PC-3 (cell line): Measurements from ENCODE around the gene RPS29. TPM values are rescaled to one million over a fixed set of nuclear protein-coding genes. Genes with fewer than 3 reads are reported as not detected.
"Not testable (repeated sequence)": the region's sequence is repeated elsewhere in the genome, so short reads cannot be mapped to it uniquely, and the experiment has no call there.

Experiments used
- ATAC-seq: fragments of 200-7000 bp; cut with Tn5 transposase; 2 replicates; pipeline ENCODE4 v1.9.1; 2020; ENCODE audit warnings: mild to moderate bottlenecking, moderate library complexity
- BruUV-seq: library from RNA; stranded (reverse); fragments of 400-500 nt; replicated peaks from 2 replicates; lab custom pipeline; 2021; lab: Mats Ljungman, UMichigan
- CTCF ChIA-PET: fragments of 300-600 bp; sonication (Branson Sonifier 250); formaldehyde crosslinking; loops from one replicate; lab custom pipeline; 2022; ENCODE audit warnings: antibody characterized with exemption; lab: Charles Lee
- POLR2A ChIA-PET: fragments of 300-600 bp; sonication (Branson Sonifier 250); formaldehyde crosslinking; loops from one replicate; lab custom pipeline; 2022; ENCODE audit warnings: antibody characterized with exemption; ENCODE audit not compliant: unreplicated experiment; lab: Charles Lee
- DNase-seq: peaks from one replicate; pipeline ENCODE4 v3.0.0-alpha.2; 2015
- H2AFZ ChIP-seq: fragments of 300-600 bp; sonication (generic); 2 replicates; pipeline ENCODE4 v1.6.0; 2016; ENCODE audit warnings: antibody characterized with exemption, low read length
- H3F3A ChIP-seq: fragments of 300-600 bp; sonication (generic); one replicate; pipeline ENCODE4 v1.6.0; 2017; ENCODE audit warnings: antibody characterized with exemption, low read length, control low read depth, mild to moderate bottlenecking; ENCODE audit not compliant: unreplicated experiment
- H3K27ac ChIP-seq: fragments of 300-600 bp; sonication (generic); 2 replicates; pipeline ENCODE4 v1.5.1; 2016; ENCODE audit warnings: mild to moderate bottlenecking, low read length
- H3K27me3 ChIP-seq: fragments of 300-600 bp; sonication (generic); 2 replicates; pipeline ENCODE4 v1.6.1; 2016; ENCODE audit warnings: low read length, mixed read lengths
- H3K36me3 ChIP-seq: fragments of 300-600 bp; sonication (generic); 2 replicates; pipeline ENCODE4 v1.6.1; 2016; ENCODE audit warnings: low read depth, mixed run types, low read length, mixed read lengths
- H3K4me1 ChIP-seq: fragments of 300-600 bp; sonication (generic); 2 replicates; pipeline ENCODE4 v1.5.1; 2016; ENCODE audit warnings: low read length; ENCODE audit not compliant: insufficient read depth
- H3K4me2 ChIP-seq: fragments of 300-600 bp; sonication (generic); 2 replicates; pipeline ENCODE4 v1.6.0; 2016; ENCODE audit warnings: low read length
- H3K4me3 ChIP-seq: fragments of 300-600 bp; sonication (generic); 2 replicates; pipeline ENCODE4 v1.5.1; 2016; ENCODE audit warnings: mild to moderate bottlenecking, low read length, mixed read lengths
- H3K79me2 ChIP-seq: fragments of 300-600 bp; sonication (generic); 2 replicates; pipeline ENCODE4 v1.6.1; 2017; ENCODE audit warnings: low read length, mixed read lengths
- H3K9ac ChIP-seq: fragments of 300-600 bp; sonication (generic); 2 replicates; pipeline ENCODE4 v1.6.0; 2016; ENCODE audit warnings: mild to moderate bottlenecking, low read length
- H3K9me2 ChIP-seq: fragments of 300-600 bp; sonication (generic); replicated peaks from 2 replicates; pipeline ENCODE4 v1.6.1; 2016; ENCODE audit warnings: mixed run types, low read length, mixed read lengths
- H3K9me3 ChIP-seq: fragments of 300-600 bp; sonication (generic); 2 replicates; pipeline ENCODE4 v1.6.1; 2016; ENCODE audit warnings: low read length, mixed read lengths
- H4K20me1 ChIP-seq: fragments of 300-600 bp; sonication (generic); 2 replicates; pipeline ENCODE4 v1.6.1; 2016; ENCODE audit warnings: low read length, mixed read lengths
- CTCF ChIP-seq: fragments of 300-600 bp; sonication (generic); conservative IDR thresholded peaks from 2 replicates; pipeline ENCODE4 v1.5.1; 2017; ENCODE audit warnings: antibody characterized with exemption, low read depth, mild to moderate bottlenecking, low read length
- EZH2 ChIP-seq: fragments of 300-600 bp; sonication (generic); IDR thresholded peaks from one replicate; pipeline ENCODE4 v1.6.1; 2017; ENCODE audit warnings: antibody characterized with exemption, mild to moderate bottlenecking, low read length; ENCODE audit not compliant: unreplicated experiment
- EZH2phosphoT487 ChIP-seq: fragments of 300-600 bp; sonication (generic); IDR thresholded peaks from 2 replicates; pipeline ENCODE4 v1.6.1; 2018; ENCODE audit warnings: mild to moderate bottlenecking, antibody characterized with exemption, low read length, borderline replicate concordance
- intact Hi-C: fragments of 100-400 bp; cut with micrococcal nuclease; formaldehyde crosslinking; loops from 2 replicates; pipeline ENCODE4 v1.9.0; 2023
- total RNA-seq: library from RNA; depleted of rRNA; stranded (reverse); fragments of >200 nt; gene quantifications from 2 replicates; pipeline ENCODE4 v1.2.3, GENCODE V29; 2014

RPS29 gene
- total RNA-seq, 1 experiment from 2014 or later, result 1,912 TPM

DNA sequence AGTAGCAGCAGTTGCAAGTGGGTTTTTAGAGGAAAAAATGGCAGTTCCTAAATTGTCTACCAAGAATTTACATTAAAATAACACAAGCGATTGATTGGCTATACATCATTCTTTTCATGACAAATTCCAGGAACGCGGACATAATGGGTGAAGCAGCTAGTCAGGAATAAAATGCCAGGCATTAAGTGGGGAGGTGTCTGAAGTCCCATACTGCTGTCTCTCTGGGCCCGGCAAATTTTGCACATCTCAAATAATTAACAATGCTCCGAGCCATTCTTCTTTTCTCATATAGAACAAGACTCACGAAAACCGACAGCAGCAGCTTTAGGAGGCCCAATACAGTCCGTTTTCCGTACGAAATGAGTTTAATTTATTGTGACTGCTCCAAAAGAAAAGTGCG lies 33.5 kb upstream of the RPS29 start:
- no peaks in the 10 kb centered on the region for H3K27me3 ChIP-seq
- H3K4me2 ChIP-seq, result peak overlapping the region; percentile 96
- peaks cover 18% of the 10 kb centered on the region for H3K36me3 ChIP-seq
- no peaks in the 10 kb centered on the region for H3K9me3 ChIP-seq
- no peak for TF ChIP-seq CTCF
- no peak for TF ChIP-seq EZH2
- no peak for TF ChIP-seq EZH2phosphoT487
- peaks cover 3% of the 10 kb centered on the region for H3F3A ChIP-seq
- peak overlapping the region; percentile 92 for H3K9ac ChIP-seq
- intact Hi-C loops, result loop anchor here (1.0 to 5.0 kb wide), 3 partner anchors 21 to 73 kb away; partner anchors contain the start of genes KLHDC1, LRR1 and RPS29
- TSS peak; percentile 59 for BruUV-seq
- H2AFZ ChIP-seq, result no peak overlapping the region
- DNase-seq (no peak), ATAC-seq (no peak)
- POLR2A ChIA-PET, result interaction anchor here (0.6 to 1.7 kb wide), 13 partner anchors 9 to 1790 kb away, joined by 3 to 18 read pairs (median 5); partner anchors contain the start of genes LRR1, POLE2 and RPS29
- CTCF ChIA-PET, result interaction anchor here (1.7 kb wide), 1 partner anchor 14 kb away, joined by 8 read pairs; no protein-coding TSS in a partner anchor
- H3K27ac ChIP-seq, result peak overlapping the region; percentile 85
- H3K79me2 ChIP-seq, result peaks cover 78% of the 10 kb centered on the region
- no peaks in the 10 kb centered on the region for H3K9me2 ChIP-seq
- H3K4me1 ChIP-seq, result peaks cover 45% of the 10 kb centered on the region
- H3K4me3 ChIP-seq, result peak overlapping the region; percentile 92
- peaks cover 31% of the 10 kb centered on the region for H4K20me1 ChIP-seq

GRCh38 chr14:49619273-49619672 lies 33.1 kb upstream of the RPS29 start:
- H3K9me3 ChIP-seq, BruUV-seq, intact Hi-C loops, ATAC-seq, CTCF ChIA-PET, H3K27me3 ChIP-seq, H3K27ac ChIP-seq, DNase-seq, H3F3A ChIP-seq, H2AFZ ChIP-seq, H3K9me2 ChIP-seq: not testable (repeated sequence)
- Histone ChIP-seq H3K36me3 (peaks cover 19% of the 10 kb centered on the region), H3K4me3 (peak overlapping the region; percentile 92), H4K20me1 (peaks cover 31% of the 10 kb centered on the region), H3K79me2 (peaks cover 74% of the 10 kb centered on the region), H3K4me1 (peaks cover 42% of the 10 kb centered on the region), H3K4me2 (peak overlapping the region; percentile 96), H3K9ac (peak overlapping the region; percentile 92)
- POLR2A ChIA-PET, result interaction anchor here (1.7 kb wide), 1 partner anchor 15 kb away, joined by 18 read pairs; no protein-coding TSS in a partner anchor

- Histone ChIP-seq H3K4me2 (peak overlapping the region; percentile 96), H3K27me3 (no peaks in the 10 kb centered on the region)
- BruUV-seq, result no TSS peak
Observed at GRCh38 chr14:49617852-49618519, 31.8 kb upstream of the RPS29 start.

More at GRCh38 chr14:49617852-49618519, 31.8 kb upstream of the RPS29 start:
- Histone ChIP-seq H3F3A (peaks cover 3% of the 10 kb centered on the region), H3K4me3 (0 out of 2 replicates have a peak overlapping the region, but pooled peaks have one; percentile 92), H3K27ac (no peak overlapping the region), H3K79me2 (peaks cover 61% of the 10 kb centered on the region), H3K36me3 (peaks cover 19% of the 10 kb centered on the region), H2AFZ (no peak overlapping the region), H3K9me2 (no peaks in the 10 kb centered on the region), H3K4me1 (peaks cover 29% of the 10 kb centered on the region), H3K9ac (no peak overlapping the region), H4K20me1 (peaks cover 31% of the 10 kb centered on the region), H3K9me3 (no peaks in the 10 kb centered on the region)
- CTCF ChIA-PET, result interaction anchor here (1.0 kb wide), 1 partner anchor 156 kb away, joined by 3 read pairs; no protein-coding TSS in a partner anchor
- TF ChIP-seq CTCF (no peak), EZH2 (no peak), EZH2phosphoT487 (no peak)
- intact Hi-C loops, result no loop called here
- POLR2A ChIA-PET, result no interaction called here
- no peak for ATAC-seq
- no peak for DNase-seq
